Putamen (tissue), 1 donor: Measurements from ENCODE around the gene ADGRV1.

Experiments
- DNase-seq: peaks from one replicate; pipeline ENCODE4 v3.0.0-alpha.2; 2016; ENCODE audit warnings: low spot score

ADGRV1 gene

GRCh38 chr5:90558344-90559192, at the start of gene ADGRV1:
ADGRV1 (plus strand) TSS chr5:90558797; CDS start chr5:90558896, 99 bp downstream.
- peak; percentile 78 for DNase-seq

DNA sequence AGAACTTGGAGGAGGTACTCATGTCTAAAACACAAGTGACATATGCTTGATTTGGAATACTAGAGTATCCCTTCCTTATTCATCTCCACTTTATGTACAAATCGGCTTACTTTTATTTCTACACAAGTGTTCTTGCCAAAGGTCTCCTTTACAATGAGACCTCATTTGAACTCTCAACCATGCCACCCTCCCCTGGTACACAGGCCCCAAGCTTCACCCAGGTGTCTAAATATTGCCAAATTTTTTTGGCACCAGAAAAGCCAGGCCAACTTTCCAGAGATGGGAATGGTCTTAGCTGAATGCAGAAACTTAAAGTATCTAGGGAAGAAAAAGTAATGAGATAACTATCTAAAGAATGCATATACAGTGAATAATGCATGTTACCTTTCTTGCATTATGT, 48.2 kb upstream of the ADGRV1 start:
- no peak for DNase-seq

- no peak for DNase-seq
These were observed 44.1 kb upstream of the ADGRV1 start for GRCh38 chr5:90514520-90514919.

DNA sequence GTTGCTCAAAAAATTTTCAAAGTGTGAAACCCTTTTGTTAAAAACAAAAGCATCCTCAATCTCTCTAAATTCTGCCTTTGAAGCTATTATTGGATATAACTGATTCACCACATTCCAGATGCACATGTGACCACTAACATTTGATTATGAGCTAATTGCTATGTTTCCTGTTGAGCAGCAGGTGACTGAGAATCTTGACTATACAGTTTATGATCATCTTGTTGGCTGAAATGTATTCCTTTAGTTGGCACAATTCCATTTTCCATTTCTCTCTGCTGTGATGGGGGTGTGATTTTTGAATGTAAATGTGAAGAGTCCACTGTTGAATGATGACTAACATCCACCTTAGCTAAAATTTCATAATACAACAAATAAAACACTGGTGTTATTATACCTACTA, 39.9 kb upstream of the ADGRV1 start:
- DNase-seq = no peak

GRCh38 chr5:90519081-90519480, 39.5 kb upstream of the ADGRV1 start:
- no peak for DNase-seq

DNA sequence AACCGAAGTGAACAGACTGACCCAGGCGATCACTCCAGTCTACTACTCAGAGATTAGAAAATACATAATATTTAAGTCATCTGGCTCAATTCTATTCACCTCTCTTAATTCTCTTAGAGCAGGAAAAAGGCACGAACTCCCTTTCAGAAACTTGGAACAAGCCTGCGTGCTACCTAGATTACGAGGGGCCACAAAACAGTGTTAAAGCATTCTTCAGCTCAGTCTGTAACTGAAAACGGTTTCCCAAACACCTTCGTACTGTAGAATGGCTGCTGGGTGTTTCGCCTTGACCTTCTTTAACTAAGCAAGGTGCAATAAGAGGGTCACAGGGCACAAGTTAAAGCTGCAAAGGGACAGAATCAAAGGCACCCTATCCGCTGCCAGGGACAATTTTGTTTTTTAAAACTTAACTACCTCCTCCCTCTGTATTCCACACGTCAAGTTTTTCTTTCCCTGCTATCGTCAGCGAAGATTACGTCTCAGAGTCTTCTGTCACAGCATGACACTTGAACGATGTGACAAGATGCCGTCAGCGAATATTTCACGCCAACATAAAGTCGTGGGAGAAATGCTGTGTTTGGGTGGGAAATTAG, 29.9 kb upstream of the ADGRV1 start:
- DNase-seq = no peak

DNA sequence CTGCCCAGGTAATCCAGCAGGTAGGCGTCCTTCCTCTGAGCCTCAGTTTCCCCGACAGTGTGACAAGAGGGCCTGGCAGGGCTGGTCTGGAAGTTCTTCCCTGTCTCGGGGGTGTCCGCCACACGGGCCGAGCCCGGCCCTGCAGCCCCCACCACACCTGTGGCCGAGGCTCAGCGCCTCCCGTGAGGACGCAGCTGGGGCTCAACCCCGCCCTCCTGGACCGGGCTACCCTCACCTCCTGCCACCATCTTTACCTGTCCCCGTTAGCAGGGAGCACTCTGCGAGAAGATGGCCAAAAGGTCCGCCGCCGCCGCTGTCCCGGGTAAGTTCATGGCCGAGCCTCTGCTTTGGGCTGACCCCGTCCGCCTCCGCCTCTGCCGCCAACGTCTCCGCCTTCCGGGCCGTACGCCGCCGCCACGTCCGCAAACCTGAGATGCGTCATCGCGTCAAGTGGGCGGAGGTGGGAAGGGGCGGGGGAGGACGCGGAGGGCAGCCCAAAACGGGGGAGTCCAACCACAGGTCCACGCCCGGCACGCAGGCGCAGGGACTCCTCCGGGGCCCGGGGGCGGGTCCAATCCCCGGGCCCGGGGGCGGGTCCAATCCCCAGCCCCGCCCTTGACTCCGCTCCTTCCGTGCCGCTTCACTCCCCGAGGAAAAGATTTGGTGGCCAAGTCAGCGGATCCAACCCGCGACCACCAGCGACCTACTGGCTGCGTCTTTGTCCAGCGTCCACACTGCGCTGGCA, 29.2 kb upstream of the ADGRV1 start, which contains the start of gene LYSMD3:
Gene LYSMD3, minus strand, starts transcription at position 391 of the 745 bp plus-strand sequence. CDS start 4,295 bp downstream, outside the sequence.
- DNase-seq = peak; percentile 96

- peak; percentile 85 for DNase-seq
These were observed 28.5 kb upstream of the ADGRV1 start for GRCh38 chr5:90529939-90530677.

DNA sequence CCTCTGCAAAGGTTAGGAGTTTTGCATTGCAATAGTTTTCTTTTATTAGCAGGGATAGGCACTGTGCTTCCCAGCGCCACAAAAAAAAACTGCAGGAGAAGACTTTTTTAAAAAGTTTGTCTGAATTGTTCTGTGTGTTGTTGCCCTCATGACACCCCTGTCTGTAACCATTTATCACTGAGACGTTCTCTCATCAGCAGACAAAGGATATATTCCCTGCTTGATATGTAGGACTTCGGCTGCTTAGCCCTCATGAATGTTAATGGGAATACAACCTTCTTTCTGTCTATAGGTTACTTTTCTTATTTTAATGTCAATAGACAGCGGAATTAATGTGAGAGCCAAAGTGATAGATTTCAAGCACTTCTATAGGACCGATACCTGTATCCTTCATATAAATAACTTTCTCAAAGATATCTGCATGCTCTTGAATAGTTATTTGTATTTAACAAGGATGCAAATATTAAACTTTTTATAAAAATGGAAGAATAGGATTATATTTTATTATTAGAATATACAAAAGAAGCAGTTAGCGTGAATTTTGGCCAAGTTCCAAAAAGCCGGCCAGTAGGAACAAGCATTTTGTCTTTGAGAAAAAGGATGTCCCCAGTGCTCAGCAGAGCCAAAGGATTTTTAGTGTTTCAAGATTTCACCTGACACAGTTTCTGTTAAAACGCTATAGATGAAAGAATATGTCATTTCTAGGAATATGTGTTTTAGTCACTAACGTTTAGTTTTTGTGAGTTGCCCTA, 27.7 kb upstream of the ADGRV1 start:
- no peak for DNase-seq

DNA sequence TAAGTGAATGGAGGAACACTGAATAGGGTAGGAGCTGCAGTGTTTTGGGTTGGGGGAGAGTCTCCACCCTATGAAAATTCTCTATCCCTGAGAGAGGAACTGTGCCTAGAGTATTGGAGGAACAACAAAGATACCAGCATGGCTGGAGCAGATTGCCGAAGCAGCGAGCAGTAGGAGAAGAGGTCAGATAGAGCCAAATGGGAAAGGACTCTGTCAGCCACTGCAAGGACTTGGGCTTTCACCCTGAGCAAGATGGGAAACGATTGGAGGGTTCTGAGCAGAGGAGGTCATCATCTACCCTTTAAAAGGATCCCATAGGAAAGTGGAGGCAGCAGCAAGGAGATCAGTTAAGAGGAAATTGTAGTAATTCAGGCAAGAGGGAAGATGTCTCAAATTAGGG, 24.8 kb upstream of the ADGRV1 start:
- no peak for DNase-seq

DNA sequence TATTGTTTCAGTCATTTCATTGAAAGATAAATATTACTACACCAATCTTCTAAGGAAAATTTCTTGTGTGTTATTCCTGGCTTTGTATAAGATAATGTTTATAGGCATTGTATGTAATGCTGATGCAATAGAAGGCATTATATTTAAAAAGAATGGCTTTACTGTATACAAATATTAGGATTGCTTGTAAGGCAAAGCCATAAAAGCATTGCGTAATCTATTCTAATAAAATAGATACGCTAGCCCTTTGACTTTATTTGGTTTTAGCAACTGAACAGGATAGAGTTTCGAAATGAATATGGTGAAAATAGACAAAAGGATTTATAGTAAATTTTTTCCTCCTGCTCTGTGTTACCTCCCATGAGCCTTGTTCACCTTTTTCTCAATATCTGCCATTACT, 23.7 kb upstream of the ADGRV1 start:
- no peak for DNase-seq

- no peak for DNase-seq
These were observed 15.6 kb upstream of the ADGRV1 start for GRCh38 chr5:90542827-90543519.

- DNase-seq = no peak
These were observed 13.1 kb upstream of the ADGRV1 start for GRCh38 chr5:90545511-90545910.

- no peak for DNase-seq
These were observed 12.3 kb upstream of the ADGRV1 start for GRCh38 chr5:90546216-90546837.

DNA sequence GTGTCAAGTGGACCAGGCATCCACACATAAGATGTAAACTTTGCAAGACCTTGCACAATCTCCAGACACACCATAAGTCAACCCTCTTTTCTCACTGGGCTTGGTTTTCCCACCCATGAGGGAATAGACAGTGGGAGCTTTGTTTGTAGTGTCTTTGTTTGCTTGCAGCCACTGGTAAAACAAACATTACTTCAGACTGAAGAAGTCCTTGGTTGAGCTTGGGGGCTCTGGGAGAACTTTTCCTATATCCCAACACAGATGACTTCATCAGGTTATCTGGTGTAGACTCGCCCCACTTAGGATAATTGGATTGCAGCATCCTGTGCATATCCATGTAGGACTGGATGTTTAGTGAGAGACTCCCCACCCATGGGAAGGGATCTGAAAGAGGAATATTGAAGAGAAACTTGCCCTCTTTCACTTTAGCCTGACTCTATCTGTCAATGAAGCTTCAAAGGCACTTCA, 11.5 kb upstream of the ADGRV1 start:
- no peak for DNase-seq

GRCh38 chr5:90548069-90548593, 10.5 kb upstream of the ADGRV1 start:
- DNase-seq = no peak

DNA sequence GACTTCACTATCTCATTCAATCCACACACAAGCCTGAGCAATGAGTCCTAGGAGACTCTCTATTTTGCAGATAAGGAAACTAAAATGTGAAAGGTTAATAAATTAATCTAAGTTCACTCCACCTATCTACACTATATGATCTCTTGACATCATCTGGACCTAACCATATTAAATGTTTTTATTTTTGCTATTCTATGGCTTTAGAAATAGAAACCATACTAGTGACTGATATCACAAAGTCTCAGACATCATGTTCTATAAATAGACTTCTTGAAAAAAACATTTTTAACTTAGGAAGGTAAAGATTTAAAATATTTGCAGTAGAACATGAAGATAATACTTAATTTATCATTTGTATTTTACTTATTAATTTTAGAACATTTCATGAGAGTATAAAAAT, 9.4 kb upstream of the ADGRV1 start:
- DNase-seq = no peak

- DNase-seq = no peak
These were observed 8.8 kb upstream of the ADGRV1 start for GRCh38 chr5:90549729-90550275.

DNA sequence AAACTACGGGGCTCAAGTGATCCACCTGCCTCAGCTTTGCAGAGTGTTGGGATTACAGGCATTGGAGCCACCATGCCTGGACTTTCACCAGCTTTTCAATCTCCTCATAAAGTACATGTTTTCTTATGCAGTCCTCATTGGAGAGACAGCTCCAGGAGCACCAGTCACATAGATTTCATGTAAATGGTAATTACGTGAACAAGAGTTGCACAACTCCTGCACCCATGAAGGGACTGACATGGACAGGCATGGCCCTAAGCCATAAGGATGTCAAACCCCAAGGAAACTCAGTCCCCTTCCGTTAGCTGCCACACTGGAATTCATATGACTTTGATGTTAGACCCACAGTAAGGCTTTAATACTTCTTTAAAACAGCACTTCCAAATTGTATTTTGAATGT, 7.6 kb upstream of the ADGRV1 start:
- no peak for DNase-seq

DNA sequence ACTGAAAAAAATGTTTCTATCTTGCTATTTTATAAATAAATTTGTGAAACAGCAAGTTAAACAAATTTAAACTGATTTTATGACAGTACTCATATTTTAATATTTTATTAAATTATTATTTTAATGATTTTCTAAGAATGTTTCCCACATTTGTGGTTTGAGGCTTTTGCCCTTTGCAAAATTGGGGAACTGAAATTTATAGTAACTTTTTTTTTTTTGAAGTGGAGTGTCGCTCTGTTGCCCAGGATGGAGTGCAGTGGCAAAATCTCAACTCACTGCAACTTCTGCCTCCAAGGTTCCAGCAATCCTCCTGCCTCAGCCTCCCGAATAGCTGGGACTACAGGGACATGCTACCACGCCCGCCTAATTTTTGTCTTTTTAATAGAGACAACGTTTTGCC, 7.2 kb upstream of the ADGRV1 start:
- DNase-seq = no peak
